ENCODE measurements around the gene OAS1.

GRCh38 chr12:112869778-112870177 lies 37.0 kb upstream of the OAS1 start:
- TF ChIP-seq CTCF (conservative IDR thresholded peaks at IDR 0.05 in 1 of 2, IDR thresholded peaks at IDR 0.05 in 1 of 2; ENCODE audit: extremely low read depth in 1 of 2, insufficient read depth in 1 of 2, low read depth in 1 of 2, low read length in 2 of 2) (no peak), EZH2 (IDR thresholded peaks at IDR 0.05; ENCODE audit: borderline replicate concordance, low read length) (no peak)
